HEK293 (cell line): ENCODE results near the gene MTHFSD.
A peak's percentile ranks its signal among the peaks of the same experiment; 100 is the strongest.

Source experiments
- CTCF ChIA-PET: fragments of 350-600 bp; formaldehyde crosslinking; extraction: SDS; loops from one replicate; lab custom pipeline; 2021; ENCODE audit warnings: antibody characterized with exemption; lab: Yijun Ruan, JAX
- POLR2A ChIA-PET: fragments of 300-600 bp; formaldehyde crosslinking; extraction: SDS; loops from one replicate; lab custom pipeline; 2020; ENCODE audit warnings: antibody characterized with exemption, inconsistent platforms; lab: Yijun Ruan, JAX
- H3K27ac ChIP-seq: fragments of 200-500 bp; sonication (Bioruptor generic); 2 replicates; pipeline ENCODE4 v1.5.1; 2014; ENCODE audit warnings: low read depth, low read length, control low read depth, inconsistent platforms; ENCODE audit errors: extremely low read depth
- H3K36me3 ChIP-seq, 2 experiments: fragments of 200-500 bp in 1 of 2; sonication (Bioruptor generic) in 1 of 2; 1 replicate in 1 of 2; 2 replicates in 1 of 2; pipeline ENCODE4 v1.5.1; 2014 to 2017; ENCODE audit warnings: inconsistent platforms in 2 of 2, low read length in 2 of 2; ENCODE audit not compliant: control insufficient read depth in 2 of 2, insufficient read depth in 1 of 2
- H3K4me1 ChIP-seq: fragments of 200-500 bp; sonication (Bioruptor generic); 2 replicates; pipeline ENCODE4 v1.5.1; 2014; ENCODE audit warnings: mild to moderate bottlenecking, low read length, inconsistent platforms; ENCODE audit not compliant: control insufficient read depth, insufficient read depth
- H3K4me3 ChIP-seq: 2 replicates; pipeline ENCODE4 v1.5.1; 2011; ENCODE audit warnings: low read depth, mild to moderate bottlenecking, control low read depth, low read length, moderate library complexity
- H3K9me3 ChIP-seq: fragments of 200-500 bp; sonication (Bioruptor generic); 2 replicates; pipeline ENCODE4 v1.5.1; 2014; ENCODE audit warnings: low read depth, low read length, inconsistent platforms; ENCODE audit not compliant: control insufficient read depth, insufficient read depth
- GLIS1 ChIP-seq: fragments of 450-650 bp; formaldehyde crosslinking; IDR thresholded peaks from 2 replicates; pipeline ENCODE4 v1.5.1; 2016; ENCODE audit warnings: missing biosample characterization, missing genetic modification characterization
- KLF1 ChIP-seq: fragments of 450-650 bp; formaldehyde crosslinking; IDR thresholded peaks from 2 replicates; pipeline ENCODE4 v1.5.1; 2016; ENCODE audit warnings: missing biosample characterization, missing genetic modification characterization
- SP2 ChIP-seq: fragments of 450-650 bp; formaldehyde crosslinking; IDR thresholded peaks from 2 replicates; pipeline ENCODE4 v1.5.1; 2016; ENCODE audit warnings: missing biosample characterization, missing genetic modification characterization
- SP7 ChIP-seq: fragments of 450-650 bp; formaldehyde crosslinking; IDR thresholded peaks from 2 replicates; pipeline ENCODE4 v1.5.1; 2016; ENCODE audit warnings: missing biosample characterization, missing genetic modification characterization
- TCF7L2 ChIP-seq: IDR thresholded peaks from 2 replicates; pipeline ENCODE4 v1.6.1; 2011; ENCODE audit warnings: low read depth, mild to moderate bottlenecking, inconsistent platforms, low read length, moderate library complexity, borderline replicate concordance
- ZBTB20 ChIP-seq: fragments of 450-650 bp; formaldehyde crosslinking; IDR thresholded peaks from 2 replicates; pipeline ENCODE4 v1.5.1; 2016; ENCODE audit warnings: missing biosample characterization, missing genetic modification characterization
- ZBTB48 ChIP-seq: fragments of 450-650 bp; formaldehyde crosslinking; IDR thresholded peaks from 2 replicates; pipeline ENCODE4 v1.5.1; 2016; ENCODE audit warnings: missing biosample characterization, missing genetic modification characterization
- ZEB2 ChIP-seq: fragments of 450-650 bp; formaldehyde crosslinking; IDR thresholded peaks from 2 replicates; pipeline ENCODE4 v1.5.1; 2016; ENCODE audit warnings: missing biosample characterization, missing genetic modification characterization
- ZIC2 ChIP-seq: fragments of 450-650 bp; formaldehyde crosslinking; IDR thresholded peaks from 2 replicates; pipeline ENCODE4 v1.5.1; 2016; ENCODE audit warnings: missing biosample characterization, missing genetic modification characterization
- ZNF335 ChIP-seq: fragments of 450-650 bp; formaldehyde crosslinking; conservative IDR thresholded peaks from 2 replicates; pipeline ENCODE4 v1.5.1; 2016; ENCODE audit warnings: missing biosample characterization, missing genetic modification characterization
- ZNF366 ChIP-seq: fragments of 450-650 bp; formaldehyde crosslinking; conservative IDR thresholded peaks from 2 replicates; pipeline ENCODE4 v1.5.1; 2016; ENCODE audit warnings: missing biosample characterization, missing genetic modification characterization
- ZNF398 ChIP-seq: fragments of 450-650 bp; formaldehyde crosslinking; IDR thresholded peaks from 2 replicates; pipeline ENCODE4 v1.5.1; 2017; ENCODE audit warnings: missing biosample characterization, missing genetic modification characterization
- ZNF530 ChIP-seq: fragments of 450-650 bp; formaldehyde crosslinking; IDR thresholded peaks from 2 replicates; pipeline ENCODE4 v1.5.1; 2016; ENCODE audit warnings: low read depth, missing biosample characterization, missing genetic modification characterization
- ZNF571 ChIP-seq: fragments of 450-650 bp; formaldehyde crosslinking; IDR thresholded peaks from 2 replicates; pipeline ENCODE4 v1.5.0; 2017; ENCODE audit warnings: missing biosample characterization, missing genetic modification characterization
- ZNF600 ChIP-seq: fragments of 450-650 bp; formaldehyde crosslinking; IDR thresholded peaks from 2 replicates; pipeline ENCODE4 v1.5.1; 2016; ENCODE audit warnings: missing biosample characterization, missing genetic modification characterization
- ZNF843 ChIP-seq: fragments of 450-650 bp; formaldehyde crosslinking; IDR thresholded peaks from 2 replicates; pipeline ENCODE4 v1.5.1; 2016; ENCODE audit warnings: missing biosample characterization, missing genetic modification characterization
- TF ChIP-seq, protein P1 (sequence below): fragments of 450-650 bp; formaldehyde crosslinking; optimal IDR thresholded peaks from 2 replicates; pipeline ENCODE3; 2016; ENCODE audit warnings: missing biosample characterization, mild to moderate bottlenecking, missing genetic modification characterization
- TF ChIP-seq, protein P2 (sequence below): fragments of 450-650 bp; formaldehyde crosslinking; IDR thresholded peaks from 2 replicates; pipeline ENCODE4 v1.5.1; 2016; ENCODE audit warnings: missing biosample characterization, missing genetic modification characterization, borderline replicate concordance
- TF ChIP-seq, protein P3 (sequence below): fragments of 450-650 bp; IDR thresholded peaks from 2 replicates; pipeline ENCODE4 v1.5.1; 2018; ENCODE audit warnings: missing biosample characterization, missing genetic modification characterization
- TF ChIP-seq, protein P4 (sequence below): fragments of 450-650 bp; formaldehyde crosslinking; IDR thresholded peaks from 2 replicates; pipeline ENCODE4 v1.5.1; 2016; ENCODE audit warnings: missing biosample characterization, missing genetic modification characterization

The MTHFSD gene

GRCh38 chr16:86505899-86506864 lies 48.9 kb downstream of the MTHFSD start:
- Histone ChIP-seq H3K4me3 (no peak overlapping the region), H3K9me3 (no peaks in the 10 kb centered on the region), H3K4me1 (peaks cover 3% of the 10 kb centered on the region), H3K27ac (no peak overlapping the region; the same call in 1 of the 2 replicates), H3K36me3 (no peaks in the 10 kb centered on the region)
- CTCF ChIA-PET, result interaction anchor here (0.7 kb wide), 1 partner anchor 12 kb away, joined by 3 read pairs; no protein-coding TSS in a partner anchor
- POLR2A ChIA-PET, result no interaction called here
- TF ChIP-seq, protein P1, sequence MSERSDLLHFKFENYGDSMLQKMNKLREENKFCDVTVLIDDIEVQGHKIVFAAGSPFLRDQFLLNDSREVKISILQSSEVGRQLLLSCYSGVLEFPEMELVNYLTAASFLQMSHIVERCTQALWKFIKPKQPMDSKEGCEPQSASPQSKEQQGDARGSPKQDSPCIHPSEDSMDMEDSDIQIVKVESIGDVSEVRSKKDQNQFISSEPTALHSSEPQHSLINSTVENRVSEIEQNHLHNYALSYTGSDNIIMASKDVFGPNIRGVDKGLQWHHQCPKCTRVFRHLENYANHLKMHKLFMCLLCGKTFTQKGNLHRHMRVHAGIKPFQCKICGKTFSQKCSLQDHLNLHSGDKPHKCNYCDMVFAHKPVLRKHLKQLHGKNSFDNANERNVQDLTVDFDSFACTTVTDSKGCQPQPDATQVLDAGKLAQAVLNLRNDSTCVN (tag by site-specific recombination), result peak; percentile 25
- TF ChIP-seq, protein P2, sequence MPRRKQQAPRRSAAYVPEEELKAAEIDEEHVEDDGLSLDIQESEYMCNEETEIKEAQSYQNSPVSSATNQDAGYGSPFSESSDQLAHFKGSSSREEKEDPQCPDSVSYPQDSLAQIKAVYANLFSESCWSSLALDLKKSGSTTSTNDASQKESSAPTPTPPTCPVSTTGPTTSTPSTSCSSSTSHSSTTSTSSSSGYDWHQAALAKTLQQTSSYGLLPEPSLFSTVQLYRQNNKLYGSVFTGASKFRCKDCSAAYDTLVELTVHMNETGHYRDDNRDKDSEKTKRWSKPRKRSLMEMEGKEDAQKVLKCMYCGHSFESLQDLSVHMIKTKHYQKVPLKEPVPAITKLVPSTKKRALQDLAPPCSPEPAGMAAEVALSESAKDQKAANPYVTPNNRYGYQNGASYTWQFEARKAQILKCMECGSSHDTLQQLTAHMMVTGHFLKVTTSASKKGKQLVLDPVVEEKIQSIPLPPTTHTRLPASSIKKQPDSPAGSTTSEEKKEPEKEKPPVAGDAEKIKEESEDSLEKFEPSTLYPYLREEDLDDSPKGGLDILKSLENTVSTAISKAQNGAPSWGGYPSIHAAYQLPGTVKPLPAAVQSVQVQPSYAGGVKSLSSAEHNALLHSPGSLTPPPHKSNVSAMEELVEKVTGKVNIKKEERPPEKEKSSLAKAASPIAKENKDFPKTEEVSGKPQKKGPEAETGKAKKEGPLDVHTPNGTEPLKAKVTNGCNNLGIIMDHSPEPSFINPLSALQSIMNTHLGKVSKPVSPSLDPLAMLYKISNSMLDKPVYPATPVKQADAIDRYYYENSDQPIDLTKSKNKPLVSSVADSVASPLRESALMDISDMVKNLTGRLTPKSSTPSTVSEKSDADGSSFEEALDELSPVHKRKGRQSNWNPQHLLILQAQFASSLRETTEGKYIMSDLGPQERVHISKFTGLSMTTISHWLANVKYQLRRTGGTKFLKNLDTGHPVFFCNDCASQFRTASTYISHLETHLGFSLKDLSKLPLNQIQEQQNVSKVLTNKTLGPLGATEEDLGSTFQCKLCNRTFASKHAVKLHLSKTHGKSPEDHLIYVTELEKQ (tag by site-specific recombination), result no peak

- CTCF ChIA-PET, result no interaction called here
- POLR2A ChIA-PET, result no interaction called here
- Histone ChIP-seq H3K9me3 (no peaks in the 10 kb centered on the region), H3K4me3 (peak overlapping the region; percentile 12), H3K4me1 (peaks cover 3% of the 10 kb centered on the region), H3K27ac (no peak overlapping the region; the same call in 1 of the 2 replicates), H3K36me3 (no peaks in the 10 kb centered on the region)
- TF ChIP-seq ZNF366 (tag by site-specific recombination) (no peak), GLIS1 (peak; percentile 79), ZNF530 (no peak), TCF7L2 (no peak), SP2 (tag by site-specific recombination) (peak; percentile 32), ZNF335 (tag by site-specific recombination) (peak; percentile 90), SP7 (peak; percentile 45; the same call in 1 of the 2 replicates), ZBTB20 (tag by site-specific recombination) (peak; percentile 13; the same call in 1 of the 2 replicates), ZEB2 (0 out of 2 replicates have a peak, but pooled peaks have one; percentile 14), ZNF571 (no peak), ZNF600 (tag by site-specific recombination) (peak; percentile 56; the same call in 1 of the 2 replicates), ZNF398 (tag by site-specific recombination) (peak; percentile 85), ZNF843 (tag by site-specific recombination) (no peak), ZIC2 (tag by site-specific recombination) (0 out of 2 replicates have a peak, but pooled peaks have one; percentile 20), KLF1 (tag by site-specific recombination) (peak; percentile 52), ZBTB48 (peak; percentile 79)
- TF ChIP-seq, protein P3, sequence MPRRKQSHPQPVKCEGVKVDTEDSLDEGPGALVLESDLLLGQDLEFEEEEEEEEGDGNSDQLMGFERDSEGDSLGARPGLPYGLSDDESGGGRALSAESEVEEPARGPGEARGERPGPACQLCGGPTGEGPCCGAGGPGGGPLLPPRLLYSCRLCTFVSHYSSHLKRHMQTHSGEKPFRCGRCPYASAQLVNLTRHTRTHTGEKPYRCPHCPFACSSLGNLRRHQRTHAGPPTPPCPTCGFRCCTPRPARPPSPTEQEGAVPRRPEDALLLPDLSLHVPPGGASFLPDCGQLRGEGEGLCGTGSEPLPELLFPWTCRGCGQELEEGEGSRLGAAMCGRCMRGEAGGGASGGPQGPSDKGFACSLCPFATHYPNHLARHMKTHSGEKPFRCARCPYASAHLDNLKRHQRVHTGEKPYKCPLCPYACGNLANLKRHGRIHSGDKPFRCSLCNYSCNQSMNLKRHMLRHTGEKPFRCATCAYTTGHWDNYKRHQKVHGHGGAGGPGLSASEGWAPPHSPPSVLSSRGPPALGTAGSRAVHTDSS (tag by site-specific recombination), result no peak
- TF ChIP-seq, protein P1 (tag by site-specific recombination), result peak; percentile 30
- TF ChIP-seq, protein P4, sequence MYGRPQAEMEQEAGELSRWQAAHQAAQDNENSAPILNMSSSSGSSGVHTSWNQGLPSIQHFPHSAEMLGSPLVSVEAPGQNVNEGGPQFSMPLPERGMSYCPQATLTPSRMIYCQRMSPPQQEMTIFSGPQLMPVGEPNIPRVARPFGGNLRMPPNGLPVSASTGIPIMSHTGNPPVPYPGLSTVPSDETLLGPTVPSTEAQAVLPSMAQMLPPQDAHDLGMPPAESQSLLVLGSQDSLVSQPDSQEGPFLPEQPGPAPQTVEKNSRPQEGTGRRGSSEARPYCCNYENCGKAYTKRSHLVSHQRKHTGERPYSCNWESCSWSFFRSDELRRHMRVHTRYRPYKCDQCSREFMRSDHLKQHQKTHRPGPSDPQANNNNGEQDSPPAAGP (tag by site-specific recombination), result 0 out of 2 replicates have a peak, but pooled peaks have one; percentile 28
Measured at GRCh38 chr16:86505185-86505898, 49.7 kb downstream of the MTHFSD start.
